Tibial nerve (tissue), 4 donors: Measurements from ENCODE around the gene GMIP.

Experiments used
- CTCF ChIP-seq, 5 experiments: fragments of 200-600 bp in 3 of 5; fragments of 450-650 bp in 2 of 5; sonication (generic) in 3 of 5; IDR thresholded peaks; one replicate each; pipeline ENCODE4 v1.5.1; 2016 to 2019; ENCODE audit warnings: antibody characterized with exemption in 5 of 5, mild to moderate bottlenecking in 3 of 5, moderate library complexity in 2 of 5
- EP300 ChIP-seq, 2 donors: sonication (generic); formaldehyde crosslinking; IDR thresholded peaks; one replicate each; pipeline ENCODE4 v1.6.1; 2017; ENCODE audit warnings: antibody characterized with exemption in 2 of 2, mild to moderate bottlenecking in 1 of 2

GRCh38 chr19:19674315-19674714 is 30.9 kb upstream of the GMIP start:
- TF ChIP-seq CTCF (IDR thresholded peaks at IDR 0.05) = no peak
- no peak for TF ChIP-seq EP300 (IDR thresholded peaks at IDR 0.05)
